ENCODE results near the gene STAT3. TPM values are rescaled to one million over a fixed set of nuclear protein-coding genes. Genes with fewer than 3 reads are reported as not detected.

The STAT3 gene
- 100 to 1,000 TPM in 4 of 8 experiments, 10 to 100 TPM in 4; 31.4 to 386 (median 106) TPM for total RNA-seq

GRCh38 chr17:42388381-42389134 lies at the start of gene STAT3:
Gene STAT3, minus strand, starts transcription at chr17:42388442. Its CDS starts 39,926 bp downstream, at chr17:42348516.
- peaks cover 14 to 17% of the 10 kb centered on the region in 2 donors for H3K4me1 ChIP-seq (replicated peaks in 1 of 2)
- 0 to 8% (median 2%) methylated on average over 1 to 13 of the region's 44 CpGs; no CpG with 5 or more reads in 2 of the 10 experiments for WGBS, 10 experiments
- H3K27ac ChIP-seq: peak within 1 kb of the TSS; percentile 84 to 93
- peak within 1 kb of the TSS; percentile 75 to 96 (median 92) for H3K4me3 ChIP-seq
- in situ Hi-C loops (cut with MboI; ENCODE audit: low pct_unique_long_range_greater_than_20kb in 2 of 9, low sequenced_read_pairs in 9 of 9, unreplicated experiment in 9 of 9): loop anchor here in 1 of 9 experiments (25.0 kb wide), 1 partner anchor 176 kb away; no protein-coding TSS in a partner anchor
- peak; percentile 80 to 94 (median 93) for ATAC-seq (replicated peaks in 6 of 8)

GRCh38 chr17:42436391-42436790 lies 48.1 kb upstream of the STAT3 start:
- ATAC-seq (replicated peaks in 6 of 8): peak; percentile 44 to 99 (median 96)
- 2 to 83% (median 60%) methylated on average over 1 to 6 of the region's 6 CpGs; no CpG with 5 or more reads in 1 of the 10 experiments for WGBS, 10 experiments
- Histone ChIP-seq H3K4me1 (replicated peaks in 1 of 2) (no peaks in the 10 kb centered on the region), H3K4me3 (no peak overlapping the region), H3K27ac (no peak overlapping the region)
- in situ Hi-C loops (cut with MboI; ENCODE audit: low pct_unique_long_range_greater_than_20kb in 2 of 9, low sequenced_read_pairs in 9 of 9, unreplicated experiment in 9 of 9): no loop called here

GRCh38 chr17:42431758-42432161 lies 43.5 kb upstream of the STAT3 start:
- Histone ChIP-seq H3K4me1 (replicated peaks in 1 of 2) (peaks cover 4 to 17% of the 10 kb centered on the region in 2 donors), H3K27ac (no peak overlapping the region), H3K4me3 (no peak overlapping the region)
- in situ Hi-C loops (cut with MboI; ENCODE audit: low pct_unique_long_range_greater_than_20kb in 2 of 9, low sequenced_read_pairs in 9 of 9, unreplicated experiment in 9 of 9): no loop called here
- no peak for ATAC-seq (replicated peaks in 6 of 8)
- WGBS, 10 experiments: 17 to 81% (median 43%) methylated on average over 1 to 3 of the region's 3 CpGs

- 0 to 83% (median 57%) methylated on average over 1 to 3 of the region's 3 CpGs; no CpG with 5 or more reads in 3 of the 10 experiments for WGBS, 10 experiments
- ATAC-seq (replicated peaks in 6 of 8): no peak
- in situ Hi-C loops (cut with MboI; ENCODE audit: low pct_unique_long_range_greater_than_20kb in 2 of 9, low sequenced_read_pairs in 9 of 9, unreplicated experiment in 9 of 9): no loop called here
Observed at GRCh38 chr17:42429726-42430447, 41.6 kb upstream of the STAT3 start.

GRCh38 chr17:42428141-42428944 lies 40.1 kb upstream of the STAT3 start:
- Histone ChIP-seq H3K4me3 (no peak overlapping the region), H3K4me1 (replicated peaks in 1 of 2) (peaks cover 4 to 17% of the 10 kb centered on the region in 2 donors), H3K27ac (peak overlapping the region in 1 of 2 donors; percentile 60)
- 0 to 55% (median 35%) methylated on average over 1 to 4 of the region's 4 CpGs; no CpG with 5 or more reads in 3 of the 10 experiments for WGBS, 10 experiments
- in situ Hi-C loops (cut with MboI; ENCODE audit: low pct_unique_long_range_greater_than_20kb in 2 of 9, low sequenced_read_pairs in 9 of 9, unreplicated experiment in 9 of 9): no loop called here
- ATAC-seq (replicated peaks in 6 of 8): peak; percentile 90 to 97 (median 94)

More at GRCh38 chr17:42429726-42430447, 41.6 kb upstream of the STAT3 start:
- H3K4me3 ChIP-seq: no peak overlapping the region
- no peak overlapping the region for H3K27ac ChIP-seq
- H3K4me1 ChIP-seq (replicated peaks in 1 of 2): peaks cover 4 to 17% of the 10 kb centered on the region in 2 donors

- no peak for ATAC-seq (replicated peaks in 6 of 8)
- no peak overlapping the region for H3K4me3 ChIP-seq
- in situ Hi-C loops (cut with MboI; ENCODE audit: low pct_unique_long_range_greater_than_20kb in 2 of 9, low sequenced_read_pairs in 9 of 9, unreplicated experiment in 9 of 9): loop anchor here in 1 of 9 experiments (25.0 kb wide), 1 partner anchor 113 kb away; no protein-coding TSS in a partner anchor
- H3K4me1 ChIP-seq (replicated peaks in 1 of 2): peaks cover 6 to 24% of the 10 kb centered on the region in 2 donors
- 63 to 93% (median 88%) methylated on average over 1 to 3 of the region's 4 CpGs; no CpG with 5 or more reads in 6 of the 10 experiments for WGBS, 10 experiments
- no peak overlapping the region for H3K27ac ChIP-seq
Observed at GRCh38 chr17:42424991-42425610, 36.9 kb upstream of the STAT3 start.

GRCh38 chr17:42423766-42424165 lies 35.5 kb upstream of the STAT3 start:
- ATAC-seq (replicated peaks in 6 of 8): no peak
- no peak overlapping the region for H3K4me3 ChIP-seq
- peaks cover 5 to 17% of the 10 kb centered on the region in 2 donors for H3K4me1 ChIP-seq (replicated peaks in 1 of 2)
- in situ Hi-C loops (cut with MboI; ENCODE audit: low pct_unique_long_range_greater_than_20kb in 2 of 9, low sequenced_read_pairs in 9 of 9, unreplicated experiment in 9 of 9): loop anchor here in 1 of 9 experiments (25.0 kb wide), 1 partner anchor 111 kb away; no protein-coding TSS in a partner anchor
- 63 to 87% (median 80%) methylated on average over 1 to 6 of the region's 11 CpGs; no CpG with 5 or more reads in 4 of the 10 experiments for whole genome bisulfite sequencing, 10 experiments
- no peak overlapping the region for H3K27ac ChIP-seq

- in situ Hi-C loops (cut with MboI; ENCODE audit: low pct_unique_long_range_greater_than_20kb in 2 of 9, low sequenced_read_pairs in 9 of 9, unreplicated experiment in 9 of 9): loop anchor here in 1 of 9 experiments (25.0 kb wide), 1 partner anchor 111 kb away; no protein-coding TSS in a partner anchor
- 0 to 20% (median 4%) methylated on average over 1 to 19 of the region's 58 CpGs; no CpG with 5 or more reads in 5 of the 10 experiments for WGBS, 10 experiments
- ATAC-seq (replicated peaks in 6 of 8): peak; percentile 61 to 85 (median 68)
- Histone ChIP-seq H3K4me1 (replicated peaks in 1 of 2) (peaks cover 2 to 13% of the 10 kb centered on the region in 2 donors), H3K4me3 (peak within 1 kb of the TSS in 4 of 5 donors; percentile 5 to 42 (median 32)), H3K27ac (no peak within 1 kb of the TSS)
Observed at GRCh38 chr17:42422958-42423712, 34.9 kb upstream of the STAT3 start, which contains the start of gene CAVIN1. Gene CAVIN1, minus strand, starts transcription at chr17:42423256. Its CDS starts 159 bp downstream, at chr17:42423097.

- 0% methylated on average over 1 to 5 of the region's 44 CpGs; no CpG with 5 or more reads in 8 of the 10 experiments for WGBS, 10 experiments
- in situ Hi-C loops (cut with MboI; ENCODE audit: low pct_unique_long_range_greater_than_20kb in 2 of 9, low sequenced_read_pairs in 9 of 9, unreplicated experiment in 9 of 9): loop anchor here in 1 of 9 experiments (25.0 kb wide), 1 partner anchor 110 kb away; no protein-coding TSS in a partner anchor
- Histone ChIP-seq H3K27ac (no peak overlapping the region), H3K4me3 (peak overlapping the region in 4 of 5 donors; percentile 5 to 42 (median 32)), H3K4me1 (replicated peaks in 1 of 2) (peaks cover 2 to 10% of the 10 kb centered on the region in 2 donors)
- ATAC-seq (replicated peaks in 6 of 8): peak; percentile 42 to 74 (median 66)
Observed at GRCh38 chr17:42422412-42422957, 34.2 kb upstream of the STAT3 start.

GRCh38 chr17:42421507-42422338 lies 33.5 kb upstream of the STAT3 start:
- H3K4me3 ChIP-seq: peak overlapping the region in 3 of 5 donors; percentile 28 to 42 (median 35)
- in situ Hi-C loops (cut with MboI; ENCODE audit: low pct_unique_long_range_greater_than_20kb in 2 of 9, low sequenced_read_pairs in 9 of 9, unreplicated experiment in 9 of 9): loop anchor here in 1 of 9 experiments (25.0 kb wide), 1 partner anchor 109 kb away; no protein-coding TSS in a partner anchor
- WGBS, 10 experiments: 7 to 47% (median 22%) methylated on average over 2 to 10 of the region's 59 CpGs; no CpG with 5 or more reads in 6 of the 10 experiments
- peak; percentile 10 to 43 (median 26) for ATAC-seq (replicated peaks in 6 of 8)
- peaks cover 2 to 10% of the 10 kb centered on the region in 2 donors for H3K4me1 ChIP-seq (replicated peaks in 1 of 2)
- no peak overlapping the region for H3K27ac ChIP-seq

Measured in motor neuron (in vitro differentiated cells).